Measurements from ENCODE around the gene HIF1AN.
"Not testable (repeated sequence)": the region's sequence is repeated elsewhere in the genome, so short reads cannot be mapped to it uniquely, and the experiment has no call there.

HIF1AN gene

GRCh38 chr10:100567249-100567648 is 31.5 kb downstream of the HIF1AN start:
- no peak for DNase-seq (ENCODE audit: low read depth, low spot score)

- no peak for DNase-seq (ENCODE audit: low read depth, low spot score)
Measured at GRCh38 chr10:100567826-100568225, 32.1 kb downstream of the HIF1AN start.

GRCh38 chr10:100568912-100569311 is 33.2 kb downstream of the HIF1AN start:
- DNase-seq (ENCODE audit: low read depth, low spot score), result no peak

- no peak for DNase-seq (ENCODE audit: low read depth, low spot score)
Measured at GRCh38 chr10:100569687-100570481, 34.1 kb downstream of the HIF1AN start.

GRCh38 chr10:100570506-100570905 is 34.8 kb downstream of the HIF1AN start:
- no peak for DNase-seq (ENCODE audit: low read depth, low spot score)

- no peak for DNase-seq (ENCODE audit: low read depth, low spot score)
Measured at GRCh38 chr10:100571084-100571856, 35.5 kb downstream of the HIF1AN start.

GRCh38 chr10:100575146-100575545 is 39.4 kb downstream of the HIF1AN start:
- not testable (repeated sequence) for DNase-seq (ENCODE audit: low read depth, low spot score)

GRCh38 chr10:100575585-100576281 is 40.0 kb downstream of the HIF1AN start:
- DNase-seq (ENCODE audit: low read depth, low spot score), result no peak

GRCh38 chr10:100576282-100576635 is 40.5 kb downstream of the HIF1AN start:
- no peak for DNase-seq (ENCODE audit: low read depth, low spot score)

GRCh38 chr10:100579261-100580090 is 43.7 kb downstream of the HIF1AN start:
- DNase-seq (ENCODE audit: low read depth, low spot score), result no peak

GRCh38 chr10:100586959-100587358 is 51.2 kb downstream of the HIF1AN start:
- DNase-seq (ENCODE audit: low read depth, low spot score), result no peak

- no peak for DNase-seq (ENCODE audit: low read depth, low spot score)
Measured at GRCh38 chr10:100598166-100598565, 62.4 kb downstream of the HIF1AN start.

GRCh38 chr10:100600218-100600617 is 64.5 kb downstream of the HIF1AN start:
- DNase-seq (ENCODE audit: low read depth, low spot score), result no peak

- DNase-seq (ENCODE audit: low read depth, low spot score), result no peak
Measured at GRCh38 chr10:100607439-100607838, 71.7 kb downstream of the HIF1AN start.
